ENCODE measurements around the gene KL. TPM values are rescaled to one million over a fixed set of nuclear protein-coding genes. Genes with fewer than 3 reads are reported as not detected.

The KL gene
- total RNA-seq, 1 donor from 2014 or later: 0.09 TPM

- intact Hi-C loops (cut with micrococcal nuclease): no loop called here
Measured at GRCh38 chr13:33034882-33035520, 18.8 kb downstream of the KL start.

DNA sequence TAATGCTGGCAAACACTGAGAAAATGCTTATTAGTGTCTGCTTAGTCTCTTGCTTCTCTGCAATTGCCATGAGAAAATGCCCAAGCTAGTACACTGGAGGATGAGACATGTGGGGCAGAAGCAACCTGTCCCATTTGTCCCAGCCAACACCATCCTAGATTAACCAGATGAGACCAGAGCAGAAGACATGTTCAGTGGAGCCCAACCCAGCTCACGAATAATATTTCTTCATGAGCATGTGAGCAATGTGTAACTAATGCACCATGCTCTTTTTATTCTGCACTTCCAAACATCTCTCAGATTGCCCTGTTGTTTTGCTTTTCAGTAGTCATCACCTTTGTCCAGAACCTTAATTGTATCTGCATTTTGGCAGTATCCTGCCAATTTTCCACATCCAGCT, 21.4 kb downstream of the KL start:
- intact Hi-C loops (cut with micrococcal nuclease): no loop called here

GRCh38 chr13:33040090-33040489, 23.9 kb downstream of the KL start:
- intact Hi-C loops (cut with micrococcal nuclease): no loop called here

DNA sequence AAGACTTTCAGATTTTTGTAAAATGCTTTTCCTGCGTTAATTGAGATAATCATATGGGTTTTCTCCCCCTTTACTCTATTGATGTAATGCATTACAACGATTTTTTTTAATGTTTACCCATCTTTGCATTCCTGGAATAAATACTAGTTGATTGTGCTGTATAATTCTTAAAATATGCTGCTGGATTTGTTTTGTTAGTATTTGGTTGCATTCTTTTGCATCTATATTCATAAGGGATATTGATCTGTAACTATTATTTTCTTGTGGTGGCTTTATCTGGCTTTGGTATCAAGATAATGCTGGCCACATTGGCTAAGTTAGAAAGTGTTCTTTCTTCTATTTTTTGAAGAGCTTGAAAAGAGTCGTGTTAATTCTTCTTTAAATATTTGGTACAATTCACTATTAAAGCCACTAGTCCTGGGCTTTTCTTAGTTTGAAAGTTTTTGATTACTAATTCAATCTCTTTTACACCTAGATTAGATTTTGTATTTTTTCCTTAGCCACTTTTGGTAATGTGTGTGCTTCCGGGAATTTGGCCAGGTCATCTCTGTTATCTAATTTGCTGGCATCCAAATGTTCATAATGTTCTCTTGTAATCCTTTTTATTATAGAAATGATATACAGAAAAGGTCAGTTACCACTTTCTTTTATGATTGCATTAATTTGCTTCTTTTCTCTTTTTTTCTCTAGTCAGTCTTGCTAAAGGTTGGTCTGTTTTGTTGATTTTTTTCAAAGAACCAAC, 29.8 kb downstream of the KL start:
- intact Hi-C loops (cut with micrococcal nuclease): no loop called here

DNA sequence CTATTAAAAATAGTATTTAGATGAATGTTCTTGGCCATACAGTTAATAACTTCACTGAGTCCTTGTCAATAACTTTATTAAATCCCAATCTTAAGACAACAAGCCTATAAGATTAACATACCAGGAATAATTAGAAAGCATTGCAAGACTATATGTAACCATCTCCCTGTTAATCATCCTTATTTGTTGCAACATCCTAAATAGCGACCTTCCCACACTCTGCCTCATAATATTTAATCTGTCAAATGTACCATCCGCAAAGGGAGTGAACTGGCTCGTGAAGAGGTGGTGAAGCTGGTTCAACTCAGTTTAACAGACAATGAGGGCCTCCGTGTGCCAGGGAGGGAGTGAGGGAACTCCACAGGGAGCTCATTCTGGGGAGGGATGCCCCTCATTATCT, 33.9 kb downstream of the KL start:
- intact Hi-C loops (cut with micrococcal nuclease): no loop called here

DNA sequence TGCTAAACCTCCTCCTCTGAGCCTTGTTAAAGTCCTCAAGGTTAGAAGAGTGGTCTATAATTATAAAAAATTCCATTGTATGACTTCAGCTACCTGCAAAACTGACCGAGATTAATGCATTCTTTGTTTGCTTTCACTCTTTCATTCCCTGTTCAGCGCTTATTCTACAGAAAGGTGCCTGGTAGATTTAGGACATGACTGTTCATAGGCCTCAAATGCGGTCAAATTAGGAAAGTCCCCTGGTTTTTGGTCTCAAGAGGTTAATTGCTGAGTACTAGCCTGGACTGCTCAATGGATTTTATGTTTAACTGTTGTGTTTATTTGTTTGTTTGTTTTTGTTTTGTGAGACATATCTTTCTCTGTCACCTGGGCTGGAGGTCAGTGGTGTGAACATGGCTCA, 35.4 kb downstream of the KL start:
- intact Hi-C loops (cut with micrococcal nuclease): no loop called here

DNA sequence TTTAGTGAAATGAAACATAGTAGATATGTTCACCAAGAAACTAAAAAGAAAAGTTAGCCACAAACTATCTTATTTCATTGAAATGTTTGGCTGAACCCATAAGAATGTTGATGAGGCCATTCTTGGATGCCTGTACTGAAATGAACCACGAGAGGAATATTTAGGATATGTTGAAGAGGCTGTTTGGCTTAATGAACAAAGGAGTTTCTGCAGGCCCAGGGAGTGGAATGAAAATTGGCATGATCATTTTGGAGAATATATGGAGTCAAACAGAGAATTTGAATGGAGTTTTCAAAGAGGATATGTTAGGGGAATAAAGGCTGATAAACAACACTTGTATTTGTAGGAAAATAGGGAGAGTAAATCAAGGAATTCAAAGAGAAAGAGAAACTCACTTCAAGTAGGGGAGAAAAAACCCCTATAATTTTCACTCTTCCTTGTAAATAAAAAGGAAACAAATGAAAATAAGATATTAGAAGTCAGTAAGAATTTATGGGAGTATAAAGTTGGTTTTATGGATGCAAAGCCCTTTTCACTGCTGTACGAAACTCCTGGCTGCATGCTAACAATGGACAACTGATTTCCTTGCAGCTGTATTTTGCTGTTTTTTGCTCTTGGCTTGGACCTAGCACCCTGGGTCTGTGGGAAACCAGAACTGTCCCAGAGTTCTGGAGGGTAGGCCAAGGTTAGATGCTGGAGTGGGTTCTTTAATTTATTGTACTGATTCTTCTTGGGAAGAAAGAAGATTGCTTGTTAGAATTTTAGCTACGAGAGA, 36.5 kb downstream of the KL start:
- intact Hi-C loops (cut with micrococcal nuclease): no loop called here

- intact Hi-C loops (cut with micrococcal nuclease): no loop called here
Measured at GRCh38 chr13:33053397-33054066, 37.3 kb downstream of the KL start.

DNA sequence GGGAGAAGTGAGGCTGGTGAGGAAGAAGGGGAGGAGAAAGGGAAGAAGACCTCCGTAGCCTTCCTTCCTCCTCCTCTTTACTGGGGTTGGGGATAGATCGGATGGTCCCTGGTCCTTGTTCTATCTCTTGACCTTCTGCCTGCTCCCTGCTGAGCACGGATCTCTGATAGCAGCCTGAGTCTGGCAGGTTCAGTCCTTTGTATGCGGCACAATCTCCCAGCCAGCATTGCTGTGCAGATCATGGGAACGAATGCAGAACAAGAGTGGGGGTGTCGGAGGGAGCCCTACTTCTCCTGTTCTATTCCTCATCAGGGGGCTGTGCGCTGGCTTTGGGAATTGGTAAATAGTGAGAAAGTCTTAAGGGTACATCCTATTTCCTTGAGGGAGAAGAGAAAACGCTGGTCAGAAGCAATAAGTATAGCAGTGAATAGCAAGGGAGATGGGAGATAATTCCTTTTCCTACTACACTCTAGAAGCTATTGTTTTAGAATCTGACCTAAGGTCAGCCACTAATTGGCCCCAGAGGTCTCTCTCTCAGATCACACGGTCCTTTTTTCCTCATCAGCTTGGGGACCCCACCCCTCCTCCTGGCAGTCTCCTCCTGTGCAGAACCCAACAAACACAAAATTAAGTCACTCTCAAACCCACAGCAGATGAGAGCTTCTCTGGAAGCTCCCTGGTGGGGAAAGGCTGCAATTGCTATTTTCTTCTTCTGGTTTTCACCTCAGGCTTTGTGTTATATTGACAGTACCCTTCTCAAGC, 41.0 kb downstream of the KL start:
- intact Hi-C loops (cut with micrococcal nuclease): no loop called here

DNA sequence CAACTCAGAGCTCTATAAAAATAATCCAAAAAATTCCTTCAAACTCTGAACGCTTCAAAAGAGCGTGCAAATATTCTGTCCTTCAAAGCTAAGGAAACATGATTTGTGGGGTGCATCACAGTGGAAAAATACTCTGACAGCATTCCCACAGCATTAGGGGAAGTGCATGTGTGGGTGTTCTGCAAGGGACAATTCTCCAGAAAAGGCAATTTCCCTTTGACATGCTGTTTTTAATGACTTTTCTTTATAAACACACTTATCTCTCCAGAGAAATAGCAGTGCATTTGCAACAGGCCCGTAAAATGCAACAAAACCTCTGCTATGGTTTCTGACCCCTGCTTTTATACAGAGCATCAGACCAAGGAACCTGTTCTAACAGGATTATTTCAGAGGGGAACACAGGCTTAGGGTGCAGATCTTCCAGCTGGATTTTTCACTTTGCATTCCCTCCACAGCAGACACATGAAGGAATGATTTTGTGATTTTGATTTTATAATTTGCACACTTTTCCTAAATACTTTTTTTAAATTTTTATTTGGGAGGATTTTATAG, 42.6 kb downstream of the KL start:
- intact Hi-C loops (cut with micrococcal nuclease): no loop called here

- intact Hi-C loops (cut with micrococcal nuclease): no loop called here
Measured at GRCh38 chr13:33060815-33061214, 44.6 kb downstream of the KL start.

DNA sequence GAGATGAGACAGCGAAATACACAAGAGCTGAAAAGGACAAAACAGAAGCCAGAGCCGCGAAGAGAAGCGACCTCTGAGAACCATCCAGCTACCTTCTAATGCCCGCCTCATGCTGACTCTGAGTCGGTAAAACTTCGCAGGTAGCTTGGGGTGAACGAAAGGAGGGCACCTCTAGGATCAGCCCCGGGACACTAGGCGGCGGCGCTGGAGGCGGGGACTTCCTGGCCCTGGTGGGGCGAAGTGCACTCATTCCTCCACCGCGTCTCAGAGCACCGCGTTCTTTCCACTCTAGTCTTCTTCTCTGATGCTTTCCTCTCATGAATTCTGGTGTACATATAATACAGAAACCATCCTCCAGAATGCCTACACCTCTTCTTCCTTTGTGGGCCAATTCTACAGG, 50.1 kb downstream of the KL start:
- intact Hi-C loops (cut with micrococcal nuclease): no loop called here

GRCh38 chr13:33069365-33069764, 53.1 kb downstream of the KL start:
- intact Hi-C loops (cut with micrococcal nuclease): no loop called here

DNA sequence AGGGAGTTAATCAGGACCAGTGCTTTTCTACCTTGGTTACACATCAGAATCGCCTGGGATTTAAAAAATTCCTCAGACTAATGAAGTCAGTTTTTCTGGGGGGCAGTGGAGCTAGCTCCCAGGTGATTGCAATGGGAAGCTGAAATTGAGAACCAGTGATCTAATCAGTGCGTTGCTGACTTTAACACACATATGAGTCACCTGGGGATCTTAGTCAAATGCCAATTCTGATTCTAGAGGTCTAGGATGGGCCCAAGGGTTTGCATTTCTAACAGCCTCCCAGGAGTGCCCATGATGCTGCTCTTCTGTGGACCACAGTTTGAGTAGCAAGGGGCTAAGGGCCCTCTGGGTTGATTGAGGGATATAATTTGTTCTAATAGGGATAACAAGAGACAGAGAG, 54.5 kb downstream of the KL start:
- intact Hi-C loops (cut with micrococcal nuclease): no loop called here

DNA sequence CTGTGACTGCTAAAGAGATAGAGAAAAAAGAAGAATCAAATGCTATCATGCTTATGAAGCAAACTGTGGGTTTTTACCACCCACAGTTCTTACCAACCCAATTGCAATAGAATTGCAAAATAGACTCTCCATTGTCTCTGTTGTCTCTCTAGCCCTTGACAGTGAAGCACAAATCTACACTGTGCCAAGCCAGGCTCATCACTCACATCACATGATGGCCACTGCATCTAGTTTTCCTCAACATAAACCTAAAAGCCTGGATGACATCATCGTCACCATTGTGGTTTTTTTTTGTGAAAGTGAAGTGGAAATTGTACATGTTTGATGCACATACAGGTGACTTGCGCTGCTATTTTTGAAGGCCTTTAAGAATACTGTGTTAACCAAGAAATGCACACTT, 56.1 kb downstream of the KL start:
- intact Hi-C loops (cut with micrococcal nuclease): no loop called here

DNA sequence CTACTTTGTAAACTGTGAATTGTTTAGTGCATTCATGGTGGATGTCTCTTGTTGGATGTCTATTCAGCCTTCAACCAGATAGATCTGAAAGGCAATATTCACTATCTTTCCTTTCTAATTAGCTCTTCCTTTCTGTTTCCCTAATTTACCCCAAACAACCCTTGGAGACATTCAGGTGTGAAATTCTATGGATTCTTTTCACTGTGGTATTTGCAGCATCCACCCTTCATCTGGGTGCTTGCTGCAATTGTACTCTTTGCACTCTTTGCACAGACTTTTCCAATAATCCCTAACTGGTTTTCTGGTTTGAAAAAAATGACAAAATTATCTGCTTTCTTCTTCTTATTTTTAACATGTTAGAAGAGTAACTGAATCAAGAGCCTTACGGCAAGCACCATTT, 56.5 kb downstream of the KL start:
- intact Hi-C loops (cut with micrococcal nuclease): no loop called here

GRCh38 chr13:33073338-33073737, 57.1 kb downstream of the KL start:
- intact Hi-C loops (cut with micrococcal nuclease): no loop called here

GRCh38 chr13:33076001-33076992, 60.1 kb downstream of the KL start:
- intact Hi-C loops (cut with micrococcal nuclease): no loop called here

DNA sequence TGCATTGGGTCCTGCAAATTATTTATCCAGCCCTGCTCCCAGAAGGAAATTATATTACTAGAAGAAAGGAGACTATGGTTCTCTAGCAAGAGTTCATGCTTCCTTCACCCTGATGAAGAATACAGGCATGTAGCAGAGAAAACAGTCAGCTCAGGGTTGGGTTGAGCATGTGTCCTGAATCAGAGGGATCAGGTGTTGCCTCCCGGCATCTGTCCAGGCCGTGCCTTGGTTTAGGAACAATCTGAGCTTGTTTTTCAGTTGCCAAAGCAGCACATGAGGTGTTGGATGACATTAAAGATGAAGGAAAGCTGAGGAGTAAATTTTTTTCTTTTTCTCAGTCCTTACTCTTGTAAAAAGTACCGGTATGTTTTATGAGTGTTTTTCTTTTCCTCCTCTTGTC, 62.0 kb downstream of the KL start:
- intact Hi-C loops (cut with micrococcal nuclease): no loop called here

- intact Hi-C loops (cut with micrococcal nuclease): no loop called here
Measured at GRCh38 chr13:33079960-33080359, 63.7 kb downstream of the KL start.
